H1 (cell line): Measurements from ENCODE around the gene MYH7.

Source experiments
- ATF3 ChIP-seq: IDR thresholded peaks from 2 replicates; pipeline ENCODE4 v1.6.1; 2011; ENCODE audit warnings: low read depth, mild to moderate bottlenecking, low read length; ENCODE audit not compliant: insufficient read depth
- BCL11A ChIP-seq, 2 experiments: IDR thresholded peaks; one replicate each; pipeline ENCODE4 v1.6.1; 2011; ENCODE audit warnings: low read depth in 2 of 2, low read length in 2 of 2, mild to moderate bottlenecking in 2 of 2
- CHD2 ChIP-seq: IDR thresholded peaks from 2 replicates; pipeline ENCODE4 v1.6.1; 2012; ENCODE audit warnings: low read length, improper control_type of control experiment
- CREB1 ChIP-seq: IDR thresholded peaks from 2 replicates; pipeline ENCODE4 v1.6.1; 2012; ENCODE audit warnings: inconsistent platforms
- CTCF ChIP-seq, 3 experiments: IDR thresholded peaks; 1 replicate in 2 of 3; 2 replicates in 1 of 3; pipeline versions ENCODE4 v1.5.1 to v1.6.1; 2011; ENCODE audit warnings: low read length in 3 of 3, mild to moderate bottlenecking in 3 of 3, inconsistent platforms in 2 of 3, low read depth in 1 of 3, moderate library complexity in 1 of 3; ENCODE audit not compliant: insufficient read depth in 1 of 3; ENCODE audit errors: control extremely low read depth in 1 of 3
- EP300 ChIP-seq, 2 experiments: IDR thresholded peaks; 1 replicate in 1 of 2; 2 replicates in 1 of 2; pipeline ENCODE4 v1.6.1; 2011 to 2012; ENCODE audit warnings: low read depth in 2 of 2, low read length in 2 of 2, mild to moderate bottlenecking in 2 of 2, borderline replicate concordance in 1 of 2, inconsistent platforms in 1 of 2, moderate library complexity in 1 of 2
- EZH2 ChIP-seq: fragments of 200-600 bp; sonication (generic); IDR thresholded peaks from 2 replicates; pipeline ENCODE4 v1.7.1; 2012; ENCODE audit warnings: low read depth, mild to moderate bottlenecking, moderate library complexity, low read length, inconsistent platforms; ENCODE audit not compliant: severe bottlenecking
- GTF2F1 ChIP-seq: IDR thresholded peaks from 2 replicates; pipeline ENCODE4 v1.6.1; 2012; ENCODE audit warnings: low read depth, low read length, improper control_type of control experiment, borderline replicate concordance
- JUN ChIP-seq: IDR thresholded peaks from 2 replicates; pipeline ENCODE4 v1.6.1; 2011; ENCODE audit warnings: low read depth, mild to moderate bottlenecking, improper control_type of control experiment, low read length
- POLR2A ChIP-seq, 2 experiments: IDR thresholded peaks; 1 replicate in 1 of 2; 2 replicates in 1 of 2; pipeline ENCODE4 v1.6.1; 2011; ENCODE audit warnings: low read depth in 2 of 2, low read length in 2 of 2, mild to moderate bottlenecking in 2 of 2; ENCODE audit errors: control extremely low read depth in 1 of 2
- POLR2AphosphoS5 ChIP-seq: IDR thresholded peaks from 2 replicates; pipeline ENCODE4 v1.6.1; 2011; ENCODE audit warnings: low read depth, low read length
- SP1 ChIP-seq: IDR thresholded peaks from 2 replicates; pipeline ENCODE4 v1.6.1; 2011; ENCODE audit warnings: low read depth, low read length
- SRF ChIP-seq: IDR thresholded peaks from 2 replicates; pipeline ENCODE4 v1.6.1; 2011; ENCODE audit warnings: mild to moderate bottlenecking, low read depth, low read length, moderate library complexity

- TF ChIP-seq CREB1 (no peak), GTF2F1 (no peak), SP1 (no peak), BCL11A (IDR thresholded peaks at IDR 0.05; ENCODE audit: low read depth in 2 of 2, low read length in 2 of 2) (no peak), CTCF (IDR thresholded peaks at IDR 0.05; ENCODE audit: control extremely low read depth in 1 of 3, insufficient read depth in 1 of 3, low read depth in 1 of 3, low read length in 3 of 3) (no peak), ATF3 (no peak), EP300 (IDR thresholded peaks at IDR 0.05; ENCODE audit: borderline replicate concordance in 1 of 2, low read depth in 2 of 2, low read length in 2 of 2) (no peak), JUN (no peak), POLR2AphosphoS5 (no peak), SRF (no peak), CHD2 (no peak), POLR2A (IDR thresholded peaks at IDR 0.05; ENCODE audit: control extremely low read depth in 1 of 2, low read depth in 2 of 2, low read length in 2 of 2) (no peak), EZH2 (no peak)
These were observed 32.9 kb downstream of the MYH7 start for GRCh38 chr14:23402296-23403138.
